ENCODE measurements around the gene URGCP.
"Not testable (repeated sequence)": the region's sequence is repeated elsewhere in the genome, so short reads cannot be mapped to it uniquely, and the experiment has no call there.

The URGCP gene

DNA sequence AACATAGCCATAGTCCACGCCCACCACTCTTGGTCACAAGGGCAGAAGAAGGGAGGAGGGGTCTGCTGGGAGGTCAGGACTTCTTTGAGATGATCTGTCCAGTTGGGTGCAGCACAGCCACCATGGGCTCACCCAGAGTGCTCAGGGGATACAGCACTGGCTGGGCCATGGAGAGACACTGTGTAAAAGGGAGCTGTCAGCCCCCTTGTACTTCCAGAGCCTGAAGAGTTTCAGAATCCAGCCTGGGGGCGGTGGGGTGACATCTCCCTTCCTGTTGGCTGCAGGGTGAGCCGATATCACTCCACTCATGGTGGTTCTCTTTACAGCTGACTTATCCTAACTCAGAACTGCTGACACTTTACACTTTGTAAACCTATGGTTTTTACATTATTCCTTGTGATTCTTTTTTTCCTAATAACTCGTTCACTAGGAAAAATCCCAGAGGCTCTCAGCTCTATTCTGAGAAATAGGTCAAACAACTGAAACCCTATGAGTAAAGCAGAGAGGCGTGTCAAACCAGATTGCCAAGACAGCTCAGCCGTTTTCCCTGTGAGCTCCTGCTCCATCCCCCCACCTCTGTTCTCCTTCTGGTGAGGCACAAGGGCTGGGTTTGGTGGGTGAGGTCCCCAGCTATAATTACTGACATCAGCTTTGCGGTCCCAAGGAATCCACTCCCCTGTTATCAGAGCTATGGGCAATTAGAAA lies 33.8 kb downstream of the URGCP start:
- no peak for DNase-seq

DNA sequence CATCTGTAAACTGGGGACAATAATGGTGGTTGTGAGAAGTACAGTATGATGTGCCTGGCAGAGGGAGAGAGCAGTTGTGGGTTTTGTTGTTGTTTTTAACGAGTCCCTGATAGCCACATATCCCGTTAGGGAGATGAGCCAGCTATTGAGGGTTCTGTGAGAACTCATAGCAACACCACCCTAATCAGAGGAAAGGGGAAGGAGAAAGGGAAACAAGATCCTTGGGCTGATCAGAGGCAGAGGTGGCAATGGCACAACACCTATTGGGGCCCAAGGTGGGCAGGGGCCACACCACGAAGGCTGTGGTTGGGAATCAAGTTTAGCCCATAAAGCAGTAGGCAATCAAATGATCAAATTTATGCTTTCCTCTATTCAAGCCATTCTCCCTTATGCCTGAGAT lies 35.3 kb downstream of the URGCP start:
- DNase-seq: no peak

DNA sequence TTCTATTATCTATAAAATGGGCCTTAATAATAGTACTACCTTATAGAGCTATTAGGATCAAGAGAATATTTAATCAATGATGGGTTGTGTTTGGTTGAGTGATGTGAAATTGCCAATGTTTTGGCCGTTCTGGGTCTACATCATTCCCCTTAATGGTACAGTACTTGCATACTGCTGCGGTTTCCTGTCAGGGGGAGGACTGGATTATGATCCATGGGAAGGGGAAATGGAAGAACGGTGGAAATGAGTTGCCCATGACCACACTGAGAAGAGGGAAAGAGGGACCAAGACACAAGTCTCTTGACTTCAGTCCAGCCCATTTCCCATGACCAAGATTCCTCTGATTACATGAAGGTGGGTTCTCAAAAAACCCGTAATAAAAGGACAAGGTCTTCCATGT lies 36.1 kb downstream of the URGCP start:
- no peak for DNase-seq

DNA sequence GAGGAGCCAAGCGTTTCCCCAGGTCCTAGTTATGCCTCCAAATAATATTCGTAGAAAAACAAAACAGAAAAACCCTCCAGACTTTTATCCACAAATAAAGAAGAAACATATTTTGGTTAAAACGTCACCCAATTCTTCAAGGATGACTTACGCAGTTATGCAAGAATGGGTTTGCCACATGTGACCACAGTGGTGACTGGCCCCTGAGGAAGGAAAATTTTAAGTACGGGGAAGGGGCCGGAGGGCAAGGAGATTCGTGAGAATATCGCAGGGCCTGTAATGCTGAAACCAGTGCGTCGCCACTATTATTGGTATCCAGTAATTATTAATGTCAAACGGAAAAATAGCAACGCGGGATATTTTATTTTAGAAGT lies 36.5 kb downstream of the URGCP start:
- DNase-seq: no peak

DNA sequence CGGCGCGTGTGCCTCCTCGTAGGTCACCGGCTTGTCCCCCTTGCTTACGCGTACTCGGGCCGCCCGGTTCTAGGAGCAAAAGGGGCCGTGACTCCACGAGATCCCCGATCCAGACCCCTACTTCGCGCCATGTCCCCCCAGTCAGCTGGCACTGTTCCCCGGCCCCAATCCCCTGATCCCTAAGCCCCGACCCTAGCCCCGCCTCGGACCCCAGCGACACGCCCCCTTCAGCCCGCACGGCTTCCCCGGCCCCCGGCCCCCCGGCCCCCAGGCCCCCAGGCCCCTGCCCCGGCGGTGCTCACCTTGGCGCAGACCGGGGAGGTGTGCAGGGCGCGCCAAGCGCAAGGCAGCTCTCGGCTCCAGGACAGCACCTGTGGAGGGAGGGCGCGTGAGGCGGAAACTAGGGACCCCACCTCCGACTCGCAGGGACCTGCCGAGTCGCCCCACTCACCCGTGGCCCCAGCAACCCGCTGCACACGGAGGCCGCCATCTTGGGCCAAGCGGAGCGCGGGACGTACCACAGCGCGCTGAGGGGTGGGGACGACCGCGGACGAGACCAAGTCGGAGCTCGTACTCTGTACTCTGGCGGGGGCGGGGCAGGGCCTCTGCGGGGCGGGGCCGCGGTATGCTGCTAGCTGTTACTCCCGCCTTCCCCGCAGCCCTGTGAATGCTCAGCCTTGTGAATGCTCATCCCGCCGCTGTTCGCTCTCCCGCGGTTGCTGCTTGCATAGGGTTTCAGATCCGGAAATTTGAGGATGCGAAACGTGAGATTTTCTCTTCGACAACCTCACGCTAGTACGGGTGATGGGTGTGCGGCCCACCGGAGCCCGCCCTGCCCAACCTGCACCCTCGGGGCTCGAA lies 37.2 kb downstream of the URGCP start, which contains the start of gene MRPS24:
TSS of gene MRPS24 (minus strand) at position 512 of the 861 bp plus-strand sequence. CDS start at position 490, 22 bp downstream.
- peak; percentile 95 for DNase-seq

DNA sequence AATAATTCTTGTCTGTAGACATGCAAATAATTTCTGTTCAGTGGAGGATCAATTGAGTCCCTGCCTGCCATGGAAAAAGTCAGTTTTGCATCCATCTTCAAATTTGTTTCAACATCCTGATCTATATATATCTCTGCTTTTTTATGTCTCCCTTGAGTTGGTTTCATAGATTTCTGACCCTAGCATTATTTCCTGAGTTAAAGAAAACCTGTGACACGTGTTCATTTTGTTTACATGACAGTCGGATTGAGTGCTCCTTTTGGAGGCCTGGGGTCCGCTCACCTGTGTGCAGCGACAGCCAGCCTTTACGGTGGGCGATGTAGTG lies 37.8 kb downstream of the URGCP start:
- DNase-seq: no peak

DNA sequence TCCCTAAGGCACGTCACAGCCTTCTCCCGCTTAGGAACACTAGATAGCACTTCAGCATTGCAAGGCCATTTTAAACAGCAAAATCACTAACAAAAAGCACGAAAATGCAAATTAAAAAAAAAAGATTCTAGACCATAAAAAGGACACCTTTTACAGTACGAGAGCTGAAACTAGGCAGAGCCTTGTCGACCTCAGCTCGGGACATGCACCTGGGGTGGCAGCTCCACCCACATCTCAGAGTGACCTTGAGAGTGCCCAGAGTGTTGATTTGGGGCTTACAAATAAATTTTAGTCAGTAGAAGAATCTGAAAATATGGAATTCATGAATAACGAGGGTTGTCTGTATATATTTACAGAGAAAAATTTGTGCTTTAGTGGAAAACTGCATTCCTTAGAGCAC lies 38.2 kb downstream of the URGCP start:
- no peak for DNase-seq

DNA sequence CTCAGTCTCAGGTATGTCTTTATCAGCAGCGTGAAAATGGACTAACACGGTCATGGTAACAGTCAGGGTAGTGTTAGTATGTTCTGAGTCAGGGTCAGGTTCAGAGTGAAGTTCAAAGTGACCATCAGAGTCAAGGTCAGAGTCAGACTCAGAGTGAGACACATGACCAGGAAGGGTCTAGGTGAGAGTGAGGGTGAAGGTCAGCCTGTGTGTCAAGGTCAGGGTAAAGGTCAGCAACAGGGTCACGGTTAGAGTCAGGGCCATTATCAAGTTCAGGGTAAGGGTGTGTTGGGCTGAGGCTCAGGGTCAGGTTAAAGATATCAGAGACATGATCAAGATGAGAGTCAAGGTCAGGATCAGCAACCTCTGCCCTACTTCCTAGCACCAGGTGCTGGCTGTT lies 41.1 kb downstream of the URGCP start:
- DNase-seq: no peak

DNA sequence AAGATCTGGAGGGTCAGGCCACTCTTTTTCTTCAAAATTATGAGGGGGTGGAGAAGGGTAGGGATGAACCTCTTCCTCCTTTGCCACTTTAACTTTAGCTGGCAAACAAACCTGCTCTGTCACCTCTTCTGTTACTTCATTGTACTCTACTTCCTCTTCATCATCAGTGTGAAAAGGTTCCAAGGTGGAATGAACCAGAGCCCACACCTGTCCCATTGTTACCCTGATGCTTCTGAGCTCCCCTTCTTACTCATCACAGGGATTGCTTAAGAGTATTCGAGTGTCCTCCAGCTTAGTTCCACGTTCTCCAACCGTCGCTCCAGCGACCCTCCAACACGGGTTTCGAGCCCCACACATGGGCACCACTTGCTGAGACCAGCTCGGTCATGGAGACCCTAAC lies 42.3 kb downstream of the URGCP start:
- DNase-seq: no peak

DNA sequence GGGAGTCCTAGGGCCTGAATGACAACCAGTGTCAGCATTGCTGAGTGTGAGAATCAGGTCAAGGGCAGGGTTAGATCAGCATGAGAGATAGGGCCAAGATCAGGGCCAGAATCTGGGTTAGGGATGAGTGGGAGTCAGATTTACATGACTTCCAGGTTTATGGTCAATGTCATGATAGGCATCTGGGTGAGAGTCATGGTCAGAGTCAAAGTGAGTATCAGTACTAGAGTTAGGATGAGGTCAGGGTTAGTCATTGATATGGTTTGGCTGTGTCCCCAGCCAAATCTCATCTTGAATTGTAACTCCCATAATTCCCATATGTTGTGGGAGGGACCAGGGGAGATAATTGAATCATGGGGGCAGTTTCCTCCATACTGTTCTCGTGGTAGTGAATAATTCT lies 49.4 kb downstream of the URGCP start:
- no peak for DNase-seq

DNA sequence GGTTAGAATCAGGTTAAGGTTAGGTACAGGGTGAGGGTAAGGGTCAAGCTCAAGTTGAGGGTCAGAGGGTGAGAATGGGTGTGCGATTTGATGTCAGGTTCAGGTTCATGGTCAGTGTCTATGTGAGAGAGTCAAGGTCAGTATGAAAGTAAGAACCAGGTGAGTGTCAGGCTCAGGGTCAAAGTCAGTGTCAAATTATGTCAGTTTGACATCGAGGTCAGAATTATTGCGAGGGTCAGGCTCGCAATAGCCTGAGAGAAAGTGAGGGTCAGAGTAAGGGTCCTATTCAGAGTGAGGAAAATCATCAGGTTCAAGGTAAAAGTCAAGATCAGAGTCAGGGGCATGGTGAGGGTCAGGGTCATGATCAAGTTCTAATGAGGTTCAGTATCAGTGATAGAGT lies 50.1 kb downstream of the URGCP start:
- no peak for DNase-seq

DNA sequence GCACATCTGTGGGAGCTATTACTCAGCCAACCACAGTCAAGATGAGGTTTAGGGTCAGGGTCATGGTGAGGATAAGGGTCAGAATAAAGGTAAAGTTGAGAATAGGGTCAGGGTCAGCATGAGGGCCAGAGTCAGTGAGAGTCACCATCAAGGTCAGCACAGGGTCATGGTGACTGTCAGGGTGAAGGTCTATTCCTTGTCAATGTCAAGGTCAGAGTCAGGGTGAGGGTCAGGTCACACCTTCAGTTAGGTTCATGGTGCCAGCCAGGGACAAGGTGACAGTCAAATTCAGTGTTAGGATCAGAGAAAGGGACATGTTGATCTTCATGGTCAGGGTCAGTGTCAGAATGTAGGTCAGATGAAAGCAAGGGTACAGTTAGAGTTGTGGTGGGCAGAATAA lies 51.2 kb downstream of the URGCP start:
- no peak for DNase-seq

DNA sequence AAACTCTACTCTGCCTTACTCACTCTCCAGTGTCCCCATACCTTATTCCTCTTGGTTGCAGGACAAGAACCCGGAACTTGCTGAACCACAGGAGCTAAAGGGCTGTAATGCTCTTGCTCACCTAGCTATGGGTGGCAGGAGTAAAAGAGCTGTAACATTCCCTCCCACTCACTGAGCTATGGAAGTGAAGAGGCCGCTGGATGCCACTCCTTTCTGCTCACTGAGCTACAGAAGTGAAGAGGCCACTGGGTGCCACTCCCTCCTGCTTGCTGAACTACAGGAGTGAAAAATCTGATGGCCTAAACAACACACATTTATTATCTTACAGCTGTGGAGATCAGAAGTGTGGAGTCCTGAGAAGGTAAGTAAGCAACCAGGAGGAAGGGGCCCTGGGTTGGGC lies 54.6 kb downstream of the URGCP start:
- DNase-seq: no peak

DNA sequence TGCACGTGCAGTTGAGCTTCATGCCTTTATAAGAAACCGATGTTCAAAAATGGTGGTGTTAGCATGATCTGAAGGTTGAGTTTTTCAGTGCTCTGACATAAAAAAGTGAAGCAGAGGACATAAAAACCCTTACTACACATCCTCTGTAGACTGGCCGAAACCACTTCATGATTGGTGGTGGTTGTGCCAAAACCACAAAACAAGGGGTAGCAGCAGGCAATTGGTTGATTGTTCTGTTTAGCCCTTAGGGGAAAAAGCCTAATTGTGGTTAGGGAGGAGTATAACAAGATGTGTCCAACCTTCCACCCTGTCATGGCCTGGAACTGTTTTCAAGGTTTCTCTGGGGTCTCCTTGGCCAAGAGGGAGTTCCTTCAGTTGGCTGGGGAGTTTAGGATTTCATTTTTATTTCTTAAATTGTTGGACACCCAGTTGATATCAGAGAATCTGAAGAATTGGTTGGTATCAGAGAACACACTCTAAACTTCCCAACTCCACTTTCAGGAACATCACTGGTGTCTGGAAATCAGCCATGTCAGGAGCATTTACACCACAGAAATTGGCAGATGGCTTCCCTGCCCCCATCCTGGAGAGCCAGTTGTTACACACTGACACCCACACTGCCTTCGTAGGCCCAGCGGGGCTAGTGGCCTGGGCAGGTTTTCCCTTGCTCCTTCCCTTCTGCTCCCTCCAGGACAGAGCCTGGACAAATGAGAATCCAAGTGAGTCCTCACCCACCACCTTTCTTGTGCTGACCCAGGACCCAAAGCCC lies 55.9 kb downstream of the URGCP start:
- DNase-seq: no peak

DNA sequence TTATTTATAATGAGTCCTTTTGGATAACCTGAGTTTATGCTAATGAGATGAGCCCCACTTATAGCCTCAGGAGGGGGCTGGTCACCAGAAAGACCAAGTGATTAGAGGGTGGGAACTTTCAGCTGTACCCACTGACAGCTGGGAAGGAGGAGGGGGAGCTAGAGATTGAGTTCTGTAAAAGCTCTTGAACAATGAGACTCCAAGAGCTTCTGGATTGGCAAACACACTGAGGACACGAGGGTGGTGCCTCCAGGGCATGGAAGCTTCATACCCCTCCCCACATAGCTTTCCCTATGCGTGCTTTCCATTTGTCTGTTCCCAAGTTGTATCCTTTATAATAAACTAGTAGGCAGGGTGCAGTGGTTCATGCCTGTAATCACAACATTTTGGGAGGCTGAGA lies 57.3 kb downstream of the URGCP start:
- DNase-seq: no peak

DNA sequence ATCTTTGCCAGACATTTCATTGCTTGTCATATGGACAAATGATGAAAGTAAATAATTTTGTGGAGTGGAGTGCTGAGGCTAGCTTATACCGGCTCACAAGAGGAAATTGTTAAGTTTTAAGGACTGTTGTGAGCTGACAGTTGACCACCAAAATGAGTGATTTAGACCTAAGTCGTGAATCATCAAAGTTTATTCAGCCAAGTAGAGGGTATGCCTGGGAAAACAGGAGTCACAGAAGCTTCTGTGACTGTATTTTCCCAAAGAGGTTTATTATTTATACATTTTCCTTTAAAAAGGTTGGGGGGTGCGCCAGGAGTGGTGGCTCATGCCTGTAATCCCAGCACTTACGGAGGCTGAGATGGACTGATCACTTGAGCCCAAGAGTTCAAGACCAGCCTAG lies 58.9 kb downstream of the URGCP start:
- no peak for DNase-seq

DNA sequence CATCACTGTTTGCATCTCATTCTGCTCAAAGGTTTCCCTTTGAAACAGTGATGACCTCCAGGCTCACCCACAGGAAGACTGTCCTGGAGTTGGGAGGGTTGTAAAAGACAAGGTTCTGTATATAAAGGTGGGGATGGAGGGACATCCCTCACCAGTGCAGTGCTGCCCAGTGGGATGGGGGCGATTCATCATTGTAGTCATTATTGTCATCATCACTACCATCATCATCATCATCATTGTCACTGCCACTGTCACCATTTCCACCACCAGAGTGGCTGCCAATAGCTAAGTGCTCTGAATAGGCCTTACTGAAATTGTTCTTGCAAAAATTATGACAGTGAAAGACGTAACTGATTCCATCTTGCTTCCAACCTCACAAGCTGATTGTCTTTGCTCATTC lies 61.7 kb downstream of the URGCP start:
- DNase-seq: no peak

DNA sequence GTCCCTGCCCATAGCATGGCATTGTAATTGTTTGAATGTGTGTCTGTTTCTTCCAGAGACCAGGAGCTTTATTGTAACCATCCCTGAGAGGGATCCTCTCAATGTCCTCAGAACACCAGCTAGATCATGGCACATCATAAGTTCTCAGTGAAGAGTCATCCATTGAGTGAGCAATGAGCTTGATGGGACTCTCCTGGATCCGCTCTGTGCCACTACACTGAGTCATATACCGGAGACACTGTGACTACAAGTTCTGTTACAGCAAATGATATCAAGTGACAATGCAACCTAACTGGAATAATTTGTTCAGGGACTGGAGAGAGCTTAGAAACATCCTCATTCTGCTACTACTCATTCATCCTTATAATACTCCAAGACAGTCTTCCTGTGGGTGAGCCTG lies 62.1 kb downstream of the URGCP start:
- DNase-seq: no peak

DNA sequence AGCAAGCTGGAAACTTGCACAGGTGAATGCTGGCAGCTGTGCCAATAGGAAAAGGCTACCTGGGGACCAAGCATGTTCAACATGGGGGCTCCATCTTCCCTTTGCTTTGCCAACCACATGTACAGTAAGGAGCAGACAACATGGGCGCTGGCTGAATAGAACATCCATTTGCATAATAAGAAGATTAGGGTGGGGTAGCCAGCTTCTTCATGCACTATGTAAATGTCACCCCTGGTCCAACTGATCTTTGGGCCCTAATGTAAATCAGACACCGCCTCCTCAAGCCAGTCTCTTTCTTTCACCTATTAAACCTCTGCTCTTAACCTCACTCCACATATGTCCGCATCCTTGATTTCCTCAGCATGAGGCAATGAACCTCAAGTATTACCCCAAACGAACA lies 63.1 kb downstream of the URGCP start:
- no peak for DNase-seq

DNA sequence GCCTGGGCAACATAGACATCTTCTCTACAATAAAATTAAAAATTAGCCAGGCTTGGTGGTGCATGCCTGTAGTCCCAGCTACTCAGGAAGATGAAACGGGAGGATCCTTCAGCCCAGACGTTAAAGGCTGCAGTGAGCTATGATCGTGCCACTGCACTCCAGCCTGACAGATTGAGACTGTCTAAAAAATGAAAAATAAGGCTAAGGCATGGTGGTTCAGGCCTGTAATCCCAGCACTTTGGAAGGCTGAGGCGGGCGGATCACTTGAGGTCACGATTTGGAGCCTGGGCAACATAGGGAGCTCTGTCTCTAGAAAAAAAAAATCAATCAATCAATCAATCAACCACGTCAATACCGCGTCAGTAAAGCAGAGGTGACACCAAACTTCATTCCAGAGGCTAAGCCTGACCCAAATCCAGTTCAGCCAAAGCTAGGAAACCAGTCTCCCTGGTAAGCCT lies 68.2 kb downstream of the URGCP start:
- no peak for DNase-seq

DNA sequence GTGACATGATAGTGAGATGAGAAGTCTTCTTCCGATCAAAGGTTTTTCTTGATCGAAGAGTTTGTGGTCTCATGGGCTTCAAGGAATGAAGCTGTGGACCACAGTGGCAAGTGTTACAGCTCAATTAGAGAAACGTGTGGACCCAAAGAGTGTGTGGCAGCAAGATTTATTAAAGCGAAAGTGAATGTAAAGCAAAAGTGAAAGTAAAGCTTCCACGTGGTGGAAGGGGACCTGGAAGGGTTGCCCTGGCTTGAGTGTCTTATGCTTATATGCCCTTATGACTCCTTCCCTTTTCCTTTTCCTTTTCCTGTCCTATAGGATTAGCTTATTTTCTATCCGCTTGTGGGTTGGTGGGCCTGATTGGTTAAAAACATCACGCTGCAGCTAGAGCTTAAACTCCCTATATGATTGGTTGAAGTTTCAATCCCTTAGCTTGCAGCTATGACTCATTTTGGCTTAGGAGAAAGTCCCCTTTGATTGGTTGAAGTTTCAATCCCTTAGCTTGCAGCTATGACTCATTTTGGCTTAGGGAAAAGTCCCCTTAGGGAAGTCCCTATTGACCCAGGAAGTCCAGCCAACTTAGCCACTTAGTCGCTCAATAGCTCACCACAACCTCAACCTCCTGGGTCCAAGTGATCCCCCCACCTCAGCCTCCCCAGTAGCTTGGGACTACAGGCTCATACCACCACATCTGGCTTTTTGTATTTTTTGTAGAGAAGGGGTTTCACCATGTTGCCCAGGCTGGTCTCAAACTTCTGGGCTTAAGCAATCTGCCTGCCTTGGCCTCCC lies 71.7 kb downstream of the URGCP start:
- DNase-seq: peak; percentile 30

DNA sequence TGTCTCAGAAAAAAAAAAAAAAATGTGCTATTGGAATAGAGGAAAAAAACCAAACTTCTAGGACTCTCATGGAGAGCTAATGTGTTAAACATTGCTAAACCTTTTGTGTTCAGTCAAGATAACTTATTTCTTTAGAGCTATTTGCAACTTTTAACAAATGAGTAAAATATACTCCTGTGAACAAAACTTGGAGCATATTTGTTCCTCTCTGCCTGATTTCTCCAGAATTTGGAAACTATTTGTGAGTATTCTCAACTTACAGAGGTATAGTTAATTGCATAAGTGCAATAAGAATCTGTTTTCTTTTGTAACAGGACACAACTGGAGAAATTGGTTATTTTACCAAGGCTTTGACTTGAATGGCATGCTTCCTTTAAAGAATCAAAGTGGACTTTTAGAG lies 75.5 kb downstream of the URGCP start:
- not testable (repeated sequence) for DNase-seq

Measured in activated CD8-positive, alpha-beta memory T cell treated with anti-CD3 and anti-CD28 coated beads, Interleukin-2, amount 50 U/mL, for 4 hours (primary cell).